Mononuclear cell (primary cell): ENCODE results near the gene SNTB2. TPM values are rescaled to one million over a fixed set of nuclear protein-coding genes. Genes with fewer than 3 reads are reported as not detected.

Source experiments
- H3K27me3 ChIP-seq: 2 replicates; pipeline ENCODE4 v1.6.0; 2011; ENCODE audit warnings: low read length, control low read depth; ENCODE audit not compliant: insufficient read depth
- H3K4me1 ChIP-seq: 2 replicates; pipeline ENCODE4 v1.5.1; 2011; ENCODE audit warnings: mild to moderate bottlenecking, low read length, control low read depth; ENCODE audit not compliant: insufficient read depth
- H3K4me3 ChIP-seq: 2 replicates; pipeline ENCODE4 v1.5.1; 2011; ENCODE audit warnings: mild to moderate bottlenecking, low read length, moderate library complexity
- H3K9me3 ChIP-seq: 2 replicates; pipeline ENCODE4 v1.5.1; 2011; ENCODE audit warnings: low read depth, mild to moderate bottlenecking, control low read depth, low read length
- total RNA-seq: library from RNA; depleted of rRNA; stranded (reverse); fragments of >200 nt; gene quantifications from one replicate; pipeline ENCODE4 v1.2.3, GENCODE V29; 2012

The SNTB2 gene
- total RNA-seq, 1 donor: 4.4 TPM

DNA sequence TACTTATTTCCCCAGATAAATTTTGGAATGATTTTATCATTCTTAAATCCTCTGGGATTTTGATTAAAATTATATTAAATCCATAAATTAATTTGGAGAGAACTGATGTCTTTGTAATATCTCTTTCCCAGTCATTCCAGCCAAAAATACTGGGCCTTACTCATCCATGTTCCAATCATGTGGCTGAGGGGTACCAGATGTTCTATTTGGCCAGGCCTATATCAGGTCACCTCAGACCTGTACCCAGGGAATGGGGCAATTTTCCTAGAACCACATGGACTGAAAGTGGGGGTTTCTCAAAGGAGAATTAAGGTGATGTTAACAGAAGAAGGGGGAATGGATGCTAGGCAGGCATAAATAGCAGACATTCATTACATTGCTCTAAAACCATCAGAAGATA lies 7.5 kb downstream of the SNTB2 start:
- Histone ChIP-seq H3K9me3 (no peaks in the 10 kb centered on the region), H3K4me3 (no peak overlapping the region), H3K4me1 (peaks cover 19% of the 10 kb centered on the region), H3K27me3 (no peaks in the 10 kb centered on the region)

DNA sequence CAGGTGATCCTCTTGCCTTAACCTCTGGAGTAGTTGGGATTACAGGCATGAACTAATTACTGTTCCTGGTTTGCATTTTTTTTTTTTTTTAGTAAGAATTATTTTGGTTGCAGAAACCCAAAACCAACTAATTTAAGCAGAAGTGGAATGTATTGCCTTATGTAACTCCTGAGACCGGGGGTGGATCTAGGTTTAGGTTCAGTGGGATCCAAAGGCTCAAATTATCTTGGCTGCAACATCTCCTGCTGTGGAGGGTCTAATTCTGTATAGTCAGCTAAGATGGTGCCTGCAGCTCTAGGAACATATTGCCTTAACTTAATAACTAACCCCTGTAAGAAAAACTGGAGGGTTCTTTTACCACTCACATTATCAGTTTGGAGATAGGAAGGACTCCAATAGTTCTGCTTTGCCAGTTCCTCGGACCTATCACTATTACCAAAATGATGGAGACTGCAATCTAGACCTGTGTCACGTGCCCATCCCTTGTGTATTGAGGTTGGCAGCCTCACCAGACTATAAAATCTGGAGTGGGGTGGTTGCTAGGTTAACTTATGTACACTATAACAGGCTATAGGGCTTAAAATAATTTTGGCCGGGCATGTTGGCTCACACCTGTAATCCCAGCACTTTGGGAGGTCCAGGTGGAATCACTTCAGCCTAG lies 8.5 kb downstream of the SNTB2 start:
- Histone ChIP-seq H3K27me3 (no peaks in the 10 kb centered on the region), H3K9me3 (no peaks in the 10 kb centered on the region), H3K4me1 (peaks cover 10% of the 10 kb centered on the region), H3K4me3 (no peak overlapping the region)

DNA sequence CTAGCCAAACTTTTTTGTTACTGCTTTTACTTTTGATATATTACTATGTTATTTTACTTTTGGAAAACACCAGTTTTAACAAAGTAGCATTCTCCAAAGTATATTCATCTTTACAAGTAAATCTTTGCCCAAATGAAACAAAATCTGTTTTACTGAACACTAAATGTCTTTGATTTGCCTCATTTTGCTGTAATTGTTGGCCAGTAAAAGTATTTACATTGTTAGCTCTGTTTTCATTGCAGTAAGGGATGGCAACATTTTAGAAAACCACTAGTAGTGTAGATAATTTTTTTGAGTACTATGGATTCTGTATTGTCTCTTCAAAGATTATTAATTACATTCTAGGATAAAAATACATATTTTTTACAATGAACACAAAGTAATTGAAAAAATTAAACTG lies 10.6 kb downstream of the SNTB2 start:
- Histone ChIP-seq H3K4me3 (no peak overlapping the region), H3K9me3 (no peaks in the 10 kb centered on the region), H3K27me3 (no peaks in the 10 kb centered on the region), H3K4me1 (peaks cover 3% of the 10 kb centered on the region)

DNA sequence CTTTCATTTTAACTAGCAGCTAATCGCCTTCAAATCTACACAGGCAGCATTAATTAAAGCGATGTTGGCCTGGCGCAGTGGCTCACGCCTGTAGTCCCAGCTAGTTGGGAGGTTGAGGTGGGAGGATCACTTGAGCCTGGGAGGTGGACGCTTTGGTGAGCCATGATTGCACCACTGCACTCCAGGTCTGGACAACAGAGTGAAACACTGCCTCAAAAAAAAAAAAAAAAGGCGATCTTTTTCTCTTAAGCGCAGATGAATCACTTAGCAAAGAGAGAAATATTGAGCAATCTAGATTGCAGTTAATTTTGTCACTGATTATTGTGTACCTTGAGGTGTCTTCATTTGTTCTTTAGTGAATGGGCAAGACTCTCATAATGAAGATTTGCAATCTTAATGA lies 12.4 kb downstream of the SNTB2 start:
- H3K9me3 ChIP-seq: no peaks in the 10 kb centered on the region
- H3K4me1 ChIP-seq: peaks cover 3% of the 10 kb centered on the region
- H3K4me3 ChIP-seq: no peak overlapping the region
- no peaks in the 10 kb centered on the region for H3K27me3 ChIP-seq

DNA sequence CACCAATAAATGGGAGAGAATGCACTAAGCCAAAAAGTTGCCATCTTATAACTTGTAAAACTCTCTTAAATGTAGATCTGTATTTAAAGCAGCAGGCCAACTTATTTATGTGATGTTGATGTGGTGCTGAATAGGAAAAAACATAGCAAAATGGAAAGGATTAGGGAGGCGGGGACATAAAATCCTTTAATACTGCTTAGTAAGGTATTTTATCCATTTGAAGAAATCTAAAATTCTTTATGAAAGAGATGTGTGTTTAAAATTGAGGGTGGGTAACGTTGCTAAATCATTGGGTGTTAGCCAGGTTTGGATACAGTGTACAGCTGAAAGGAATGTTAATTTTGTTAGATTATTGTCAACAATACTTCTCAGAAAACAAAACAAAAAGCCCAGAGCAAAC lies 14.3 kb downstream of the SNTB2 start:
- peaks cover 3% of the 10 kb centered on the region for H3K4me1 ChIP-seq
- no peaks in the 10 kb centered on the region for H3K27me3 ChIP-seq
- no peak overlapping the region for H3K4me3 ChIP-seq
- H3K9me3 ChIP-seq: no peaks in the 10 kb centered on the region

DNA sequence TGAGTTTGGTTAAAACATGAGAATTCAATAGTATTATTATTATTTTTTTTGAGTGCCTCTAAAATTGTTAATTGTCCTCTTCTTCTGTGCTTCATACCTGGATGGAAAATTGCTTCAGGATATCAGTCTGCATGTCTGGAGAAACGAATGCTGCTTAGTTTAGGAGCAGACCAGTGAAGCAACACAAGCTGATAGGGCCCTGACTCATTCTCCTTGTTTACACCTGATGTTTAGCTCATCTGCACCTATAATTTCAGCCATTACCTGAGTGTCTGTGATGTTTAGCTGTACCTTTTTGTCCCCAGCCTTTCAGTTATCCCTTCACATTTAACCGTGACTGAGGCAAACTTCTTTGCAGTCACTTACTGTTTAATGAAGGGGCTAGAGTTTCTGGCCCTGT lies 14.8 kb downstream of the SNTB2 start:
- Histone ChIP-seq H3K27me3 (no peaks in the 10 kb centered on the region), H3K9me3 (no peaks in the 10 kb centered on the region), H3K4me1 (peaks cover 3% of the 10 kb centered on the region), H3K4me3 (no peak overlapping the region)

DNA sequence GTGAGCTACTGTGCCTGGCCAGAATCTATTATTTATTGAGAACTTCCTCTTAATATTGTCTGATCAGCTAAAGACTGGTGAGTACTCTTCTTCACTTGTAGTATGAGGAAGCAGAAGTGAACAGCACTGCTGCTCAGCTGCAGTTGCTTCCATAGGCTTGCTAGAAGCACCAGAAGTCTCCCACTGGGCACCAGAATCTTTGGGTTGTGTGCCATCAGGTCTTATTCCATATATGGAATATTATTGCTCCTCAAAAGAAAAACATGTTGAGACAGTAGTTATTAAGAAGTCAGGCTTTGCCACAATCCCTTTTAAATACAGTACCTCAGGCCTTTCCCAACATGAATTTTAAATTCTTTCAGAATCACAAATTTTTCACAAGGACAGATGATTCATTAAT lies 17.2 kb downstream of the SNTB2 start:
- H3K4me3 ChIP-seq: no peak overlapping the region
- no peaks in the 10 kb centered on the region for H3K27me3 ChIP-seq
- peaks cover 3% of the 10 kb centered on the region for H3K4me1 ChIP-seq
- no peaks in the 10 kb centered on the region for H3K9me3 ChIP-seq

DNA sequence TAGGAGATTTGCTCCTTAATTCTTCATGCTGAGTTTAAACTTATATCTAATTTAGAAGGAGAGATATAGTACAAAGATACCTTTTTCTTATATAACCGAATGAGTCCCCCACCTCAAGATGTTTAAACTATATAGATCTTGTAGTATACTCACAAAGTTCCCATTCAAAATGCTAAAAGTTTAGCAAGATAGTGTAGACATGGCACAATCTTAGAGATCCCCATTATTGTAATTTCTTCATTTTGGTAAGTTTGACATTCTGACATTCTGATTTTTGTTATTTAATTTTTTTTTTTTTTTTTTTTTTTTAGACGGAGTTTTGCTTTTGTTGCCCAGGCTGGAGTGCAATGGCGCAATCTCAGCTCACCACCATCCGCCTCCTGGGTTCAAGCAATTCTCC lies 22.8 kb downstream of the SNTB2 start:
- H3K4me1 ChIP-seq: no peaks in the 10 kb centered on the region
- H3K4me3 ChIP-seq: no peak overlapping the region
- no peaks in the 10 kb centered on the region for H3K27me3 ChIP-seq
- no peaks in the 10 kb centered on the region for H3K9me3 ChIP-seq

DNA sequence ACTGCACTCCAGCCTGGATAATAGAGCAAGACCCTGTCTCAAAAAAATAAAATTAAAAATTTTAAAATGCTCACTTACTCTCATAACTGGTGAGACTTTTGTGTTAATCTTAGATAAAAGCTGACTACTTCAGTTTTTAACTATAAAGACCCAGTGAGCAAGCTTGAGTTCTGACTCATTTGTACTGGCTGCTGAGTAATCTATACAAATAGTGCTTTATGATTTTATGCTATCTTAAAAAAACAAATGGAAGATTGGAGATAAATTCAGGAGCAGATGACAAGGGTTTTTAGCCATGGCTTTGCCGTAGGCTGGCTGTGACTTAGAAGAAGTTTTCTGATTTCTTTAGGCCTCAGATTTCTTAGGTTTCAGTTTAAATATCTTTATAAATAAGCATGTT lies 30.5 kb downstream of the SNTB2 start:
- Histone ChIP-seq H3K9me3 (no peaks in the 10 kb centered on the region), H3K27me3 (no peaks in the 10 kb centered on the region), H3K4me1 (no peaks in the 10 kb centered on the region), H3K4me3 (no peak overlapping the region)

DNA sequence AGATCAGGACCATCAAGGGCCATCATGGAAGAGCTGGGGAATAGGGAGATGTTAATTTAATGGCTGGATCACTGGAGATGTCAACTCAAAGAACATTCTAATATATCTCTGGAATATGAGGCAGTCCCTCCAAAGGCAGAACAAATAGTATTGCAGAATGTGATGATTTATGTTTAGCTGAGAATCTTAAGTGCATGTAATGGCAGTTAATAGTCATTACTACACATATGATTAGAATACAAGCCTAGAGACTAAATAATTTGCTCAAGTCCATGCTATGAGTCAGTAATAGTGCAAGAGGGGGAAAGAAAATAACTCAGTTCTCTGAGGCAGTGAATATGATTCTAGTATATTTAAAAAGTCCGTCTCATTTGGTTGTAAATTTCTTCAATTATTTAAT lies 32.3 kb downstream of the SNTB2 start:
- Histone ChIP-seq H3K27me3 (no peaks in the 10 kb centered on the region), H3K4me3 (no peak overlapping the region), H3K9me3 (no peaks in the 10 kb centered on the region), H3K4me1 (no peaks in the 10 kb centered on the region)

DNA sequence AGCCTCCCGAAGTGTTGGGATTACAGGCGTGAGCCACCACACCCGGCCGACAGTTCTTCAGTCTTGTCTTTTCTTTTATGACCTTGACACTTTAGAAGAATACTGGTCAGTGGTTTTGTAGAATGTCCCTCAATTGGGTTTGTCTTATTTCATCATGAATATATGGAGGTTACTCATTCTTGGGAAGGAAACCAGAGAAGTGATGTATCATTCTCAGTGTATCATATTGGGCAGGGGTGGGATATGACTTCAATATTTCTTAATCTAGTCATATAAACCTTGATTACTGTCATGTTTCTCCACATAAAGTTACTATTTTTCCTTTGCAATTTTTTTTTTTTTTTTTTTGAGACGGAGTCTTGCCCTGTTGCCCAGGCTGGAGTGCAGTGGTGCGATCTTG lies 36.9 kb downstream of the SNTB2 start:
- Histone ChIP-seq H3K9me3 (no peaks in the 10 kb centered on the region), H3K27me3 (no peaks in the 10 kb centered on the region), H3K4me3 (no peak overlapping the region), H3K4me1 (no peaks in the 10 kb centered on the region)

DNA sequence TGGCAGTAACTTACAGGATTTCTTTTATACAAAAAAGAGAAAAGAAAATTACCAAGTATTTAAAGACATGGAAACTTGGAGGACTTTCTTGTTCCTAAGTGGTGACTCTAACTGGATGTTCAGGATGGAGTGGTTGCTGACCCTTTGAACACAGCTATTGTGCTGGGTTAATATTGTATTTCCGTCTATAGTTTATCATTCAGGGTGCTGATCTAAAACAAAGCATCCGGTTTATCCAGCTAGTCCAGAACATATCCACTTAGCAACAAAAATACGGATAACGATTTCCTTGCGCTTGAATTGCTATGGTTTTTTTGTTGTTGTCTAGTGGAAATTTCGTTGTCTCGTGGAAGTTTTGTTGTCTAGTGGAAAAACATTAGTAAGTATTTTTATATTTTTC lies 38.2 kb downstream of the SNTB2 start:
- H3K4me1 ChIP-seq: no peaks in the 10 kb centered on the region
- H3K9me3 ChIP-seq: no peaks in the 10 kb centered on the region
- H3K27me3 ChIP-seq: no peaks in the 10 kb centered on the region
- H3K4me3 ChIP-seq: no peak overlapping the region

DNA sequence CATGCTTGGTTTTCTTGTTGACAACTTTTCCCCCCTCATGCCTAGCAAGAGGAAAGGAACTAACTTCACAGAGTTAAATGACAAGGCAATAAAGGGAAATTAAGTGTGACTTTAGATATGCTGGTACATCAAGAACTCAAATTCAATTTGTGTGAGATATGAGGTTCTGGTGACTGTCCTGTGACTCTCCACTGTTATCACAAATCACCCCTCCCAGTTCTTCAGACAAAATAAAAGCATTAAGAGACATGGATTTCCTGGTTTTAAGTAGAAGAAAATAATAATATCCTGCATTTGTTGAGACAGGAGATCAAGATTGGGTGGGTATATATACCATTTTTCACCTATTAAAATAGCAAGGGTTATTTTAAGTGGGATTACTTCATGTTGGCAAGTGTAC lies 46.2 kb downstream of the SNTB2 start:
- Histone ChIP-seq H3K4me3 (no peak overlapping the region), H3K9me3 (no peaks in the 10 kb centered on the region), H3K4me1 (no peaks in the 10 kb centered on the region), H3K27me3 (no peaks in the 10 kb centered on the region)

DNA sequence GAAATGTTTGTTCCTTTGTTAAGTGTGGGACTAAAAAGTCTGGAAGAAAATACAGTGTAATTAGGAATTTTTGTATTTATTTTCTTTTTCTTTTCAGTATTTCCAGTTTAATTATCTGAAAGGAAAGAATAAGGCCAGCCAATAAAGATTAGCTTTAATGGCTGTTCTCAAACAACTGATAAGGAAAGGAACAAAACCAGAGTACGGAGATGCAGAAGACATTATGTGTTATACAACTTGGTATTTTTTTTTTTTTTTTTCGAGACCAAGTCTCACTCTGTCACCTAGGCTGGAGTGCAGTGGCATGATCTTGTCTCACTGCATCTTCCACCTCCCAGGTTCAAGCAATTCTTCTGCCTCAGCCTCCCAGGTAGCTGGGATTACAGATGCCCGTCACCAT lies 47.5 kb downstream of the SNTB2 start:
- Histone ChIP-seq H3K4me1 (no peaks in the 10 kb centered on the region), H3K9me3 (no peaks in the 10 kb centered on the region)

DNA sequence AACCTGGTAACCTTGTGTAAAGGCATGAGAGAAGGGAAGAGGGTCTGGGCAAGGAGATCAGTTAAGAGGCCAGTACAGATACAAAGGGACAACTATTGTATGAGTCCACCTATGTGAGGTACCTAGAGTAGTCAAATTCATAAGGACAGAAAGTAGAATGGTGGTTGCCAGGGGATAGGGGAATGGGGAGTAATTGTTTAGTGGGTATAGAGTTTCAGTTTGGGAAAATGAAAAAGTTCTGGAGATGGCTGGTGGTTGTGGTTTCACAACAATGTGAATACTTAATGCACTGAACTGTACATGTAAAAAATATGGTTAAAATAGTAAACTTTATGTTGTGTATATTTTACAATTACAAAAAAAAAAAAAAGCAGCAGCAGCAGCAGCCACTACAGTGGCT lies 49.4 kb downstream of the SNTB2 start:
- H3K9me3 ChIP-seq: no peaks in the 10 kb centered on the region
- H3K27me3 ChIP-seq: no peaks in the 10 kb centered on the region

More for the DNA sequence above, 47.5 kb downstream of the SNTB2 start:
- Histone ChIP-seq H3K4me3 (no peak overlapping the region), H3K27me3 (no peaks in the 10 kb centered on the region)

DNA sequence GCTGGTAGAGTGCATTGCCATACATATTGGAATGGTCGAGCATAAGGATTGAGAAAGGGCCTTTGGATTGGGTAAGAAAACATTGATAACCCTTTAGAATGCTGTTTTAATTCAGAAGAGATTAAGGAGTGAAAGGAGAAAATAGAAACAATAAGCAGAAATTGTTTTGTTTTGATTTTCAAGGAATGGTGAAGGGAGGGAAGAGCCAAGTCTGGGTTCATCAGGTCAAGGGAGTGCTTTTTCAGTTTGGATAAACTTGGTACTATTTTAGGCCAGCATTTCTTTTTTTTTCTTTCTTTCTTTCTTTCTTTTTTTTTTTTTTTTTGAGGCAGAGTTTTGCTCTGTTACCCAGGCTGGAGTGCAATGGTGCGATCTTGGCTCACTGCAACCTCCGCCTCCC lies 50.3 kb downstream of the SNTB2 start:
- Histone ChIP-seq H3K4me1 (no peaks in the 10 kb centered on the region), H3K9me3 (no peaks in the 10 kb centered on the region), H3K4me3 (no peak overlapping the region), H3K27me3 (no peaks in the 10 kb centered on the region)

More for the DNA sequence above, 49.4 kb downstream of the SNTB2 start:
- no peak overlapping the region for H3K4me3 ChIP-seq
- H3K4me1 ChIP-seq: no peaks in the 10 kb centered on the region
